HepG2 (cell line): ENCODE results near the gene TBC1D26.
"Not testable (repeated sequence)": the region's sequence is repeated elsewhere in the genome, so short reads cannot be mapped to it uniquely, and the experiment has no call there.

Source experiments
- CTCF ChIP-seq: sonication (generic); formaldehyde crosslinking; IDR thresholded peaks from 2 replicates; pipeline ENCODE4 v1.5.0; 2020; ENCODE audit warnings: mild to moderate bottlenecking, missing genetic modification reagents, moderate library complexity
- RAD51 ChIP-seq: fragments of 450-650 bp; IDR thresholded peaks from 2 replicates; pipeline ENCODE4 v1.6.1; 2016; ENCODE audit warnings: borderline replicate concordance

- not testable (repeated sequence) for TF ChIP-seq RAD51; CTCF (CRISPR knock-in tag)
These were observed 32.1 kb upstream of the TBC1D26 start for GRCh38 chr17:15699937-15700336.
